PFSK-1 (cell line): ENCODE data around the gene UAP1L1.

Experiments used
- FOXP2 ChIP-seq: optimal IDR thresholded peaks from 2 replicates; pipeline ENCODE3; 2011; ENCODE audit warnings: borderline replicate concordance, control low read depth, inconsistent platforms; ENCODE audit not compliant: insufficient read depth; ENCODE audit errors: extremely low read length, extremely low read depth
- POLR2AphosphoS5 ChIP-seq: IDR thresholded peaks from 2 replicates; pipeline ENCODE4 v1.6.1; 2012; ENCODE audit warnings: low read depth, mild to moderate bottlenecking, control low read depth, low read length, moderate library complexity
- SIN3A ChIP-seq: IDR thresholded peaks from 2 replicates; pipeline ENCODE4 v1.6.1; 2012; ENCODE audit warnings: mild to moderate bottlenecking, low read length, moderate library complexity, borderline replicate concordance; ENCODE audit not compliant: insufficient read depth
- TAF1 ChIP-seq: IDR thresholded peaks from 2 replicates; pipeline ENCODE4 v1.6.1; 2012; ENCODE audit warnings: low read length, control low read depth, borderline replicate concordance; ENCODE audit not compliant: insufficient read depth
- TF ChIP-seq, protein P1 (sequence below), 2 experiments: IDR thresholded peaks; 2 replicates each; pipeline versions ENCODE4 v1.6.1 to v1.8.0; 2011 to 2012; ENCODE audit warnings: low read depth in 2 of 2, low read length in 2 of 2, control low read depth in 1 of 2, inconsistent platforms in 1 of 2, mild to moderate bottlenecking in 1 of 2, moderate library complexity in 1 of 2; ENCODE audit not compliant: insufficient read depth in 1 of 2

The UAP1L1 gene

GRCh38 chr9:137103206-137103999, 26.1 kb downstream of the UAP1L1 start:
- TF ChIP-seq FOXP2 = no peak
- TF ChIP-seq, protein P1, sequence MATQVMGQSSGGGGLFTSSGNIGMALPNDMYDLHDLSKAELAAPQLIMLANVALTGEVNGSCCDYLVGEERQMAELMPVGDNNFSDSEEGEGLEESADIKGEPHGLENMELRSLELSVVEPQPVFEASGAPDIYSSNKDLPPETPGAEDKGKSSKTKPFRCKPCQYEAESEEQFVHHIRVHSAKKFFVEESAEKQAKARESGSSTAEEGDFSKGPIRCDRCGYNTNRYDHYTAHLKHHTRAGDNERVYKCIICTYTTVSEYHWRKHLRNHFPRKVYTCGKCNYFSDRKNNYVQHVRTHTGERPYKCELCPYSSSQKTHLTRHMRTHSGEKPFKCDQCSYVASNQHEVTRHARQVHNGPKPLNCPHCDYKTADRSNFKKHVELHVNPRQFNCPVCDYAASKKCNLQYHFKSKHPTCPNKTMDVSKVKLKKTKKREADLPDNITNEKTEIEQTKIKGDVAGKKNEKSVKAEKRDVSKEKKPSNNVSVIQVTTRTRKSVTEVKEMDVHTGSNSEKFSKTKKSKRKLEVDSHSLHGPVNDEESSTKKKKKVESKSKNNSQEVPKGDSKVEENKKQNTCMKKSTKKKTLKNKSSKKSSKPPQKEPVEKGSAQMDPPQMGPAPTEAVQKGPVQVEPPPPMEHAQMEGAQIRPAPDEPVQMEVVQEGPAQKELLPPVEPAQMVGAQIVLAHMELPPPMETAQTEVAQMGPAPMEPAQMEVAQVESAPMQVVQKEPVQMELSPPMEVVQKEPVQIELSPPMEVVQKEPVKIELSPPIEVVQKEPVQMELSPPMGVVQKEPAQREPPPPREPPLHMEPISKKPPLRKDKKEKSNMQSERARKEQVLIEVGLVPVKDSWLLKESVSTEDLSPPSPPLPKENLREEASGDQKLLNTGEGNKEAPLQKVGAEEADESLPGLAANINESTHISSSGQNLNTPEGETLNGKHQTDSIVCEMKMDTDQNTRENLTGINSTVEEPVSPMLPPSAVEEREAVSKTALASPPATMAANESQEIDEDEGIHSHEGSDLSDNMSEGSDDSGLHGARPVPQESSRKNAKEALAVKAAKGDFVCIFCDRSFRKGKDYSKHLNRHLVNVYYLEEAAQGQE (IDR thresholded peaks at IDR 0.05; ENCODE audit: insufficient read depth in 1 of 2, low read depth in 2 of 2, low read length in 2 of 2) = no peak

- TF ChIP-seq SIN3A (no peak), TAF1 (no peak), FOXP2 (no peak), POLR2AphosphoS5 (no peak)
- TF ChIP-seq, protein P1 (IDR thresholded peaks at IDR 0.05; ENCODE audit: insufficient read depth in 1 of 2, low read depth in 2 of 2, low read length in 2 of 2) = no peak
Measured at GRCh38 chr9:137105814-137106661, 28.7 kb downstream of the UAP1L1 start.

DNA sequence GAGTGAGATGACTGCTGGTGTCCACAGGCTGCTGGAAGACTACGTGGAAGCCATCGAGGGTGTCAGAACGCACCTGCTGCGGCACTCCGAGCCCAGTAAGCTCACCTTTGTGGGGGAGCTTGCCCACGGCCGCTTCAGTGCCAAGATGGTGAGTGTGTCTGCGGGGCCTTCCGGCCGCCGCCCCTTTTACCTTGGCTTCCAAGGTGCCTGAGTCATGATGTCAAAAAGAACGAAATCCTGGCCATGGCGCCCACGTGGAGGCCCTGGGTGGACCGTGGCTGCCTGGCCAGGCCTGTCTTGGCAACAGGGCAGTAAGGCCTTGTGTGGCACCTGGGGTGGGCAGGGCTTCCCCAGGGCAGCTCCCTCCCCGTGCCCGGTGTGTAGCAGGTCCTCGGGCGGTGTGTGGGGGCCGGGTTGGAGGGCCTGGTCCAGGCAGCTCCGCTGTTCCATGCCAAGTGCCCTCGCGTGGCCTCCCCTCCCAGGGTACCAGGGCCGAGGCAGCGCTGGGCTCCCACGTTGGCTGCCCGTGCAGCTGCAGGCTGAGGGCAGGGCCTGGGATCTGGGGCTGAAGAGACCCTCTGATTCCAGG, 29.4 kb downstream of the UAP1L1 start:
- TF ChIP-seq FOXP2 = no peak

DNA sequence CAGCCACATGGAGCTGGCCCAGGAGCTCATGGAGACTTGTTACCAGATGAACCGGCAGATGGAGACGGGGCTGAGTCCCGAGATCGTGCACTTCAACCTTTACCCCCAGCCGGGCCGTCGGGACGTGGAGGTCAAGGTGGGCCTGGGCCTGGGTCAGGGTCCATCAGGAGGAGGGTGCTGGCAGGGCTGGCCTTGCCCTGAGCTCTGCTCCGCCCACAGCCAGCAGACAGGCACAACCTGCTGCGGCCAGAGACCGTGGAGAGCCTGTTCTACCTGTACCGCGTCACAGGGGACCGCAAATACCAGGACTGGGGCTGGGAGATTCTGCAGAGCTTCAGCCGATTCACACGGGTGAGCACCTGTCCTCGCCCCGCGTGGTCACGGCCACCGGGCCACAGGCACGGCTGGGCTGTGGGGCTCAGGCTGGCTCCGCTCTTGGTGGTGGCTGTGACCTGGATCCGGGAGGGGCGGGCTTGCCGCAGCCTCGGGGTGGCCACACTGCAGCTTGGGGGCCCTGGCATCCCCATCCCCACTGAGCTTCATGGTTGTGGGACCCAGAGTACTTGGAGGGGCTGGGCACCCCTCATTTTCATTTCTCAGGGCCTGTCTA, 30.1 kb downstream of the UAP1L1 start:
- TF ChIP-seq POLR2AphosphoS5 (no peak), SIN3A (no peak)

GRCh38 chr9:137107982-137108381, 30.7 kb downstream of the UAP1L1 start:
- TF ChIP-seq SIN3A (no peak), FOXP2 (no peak), POLR2AphosphoS5 (no peak), TAF1 (no peak)
- TF ChIP-seq, protein P1 (IDR thresholded peaks at IDR 0.05; ENCODE audit: insufficient read depth in 1 of 2, low read depth in 2 of 2, low read length in 2 of 2) = no peak

DNA sequence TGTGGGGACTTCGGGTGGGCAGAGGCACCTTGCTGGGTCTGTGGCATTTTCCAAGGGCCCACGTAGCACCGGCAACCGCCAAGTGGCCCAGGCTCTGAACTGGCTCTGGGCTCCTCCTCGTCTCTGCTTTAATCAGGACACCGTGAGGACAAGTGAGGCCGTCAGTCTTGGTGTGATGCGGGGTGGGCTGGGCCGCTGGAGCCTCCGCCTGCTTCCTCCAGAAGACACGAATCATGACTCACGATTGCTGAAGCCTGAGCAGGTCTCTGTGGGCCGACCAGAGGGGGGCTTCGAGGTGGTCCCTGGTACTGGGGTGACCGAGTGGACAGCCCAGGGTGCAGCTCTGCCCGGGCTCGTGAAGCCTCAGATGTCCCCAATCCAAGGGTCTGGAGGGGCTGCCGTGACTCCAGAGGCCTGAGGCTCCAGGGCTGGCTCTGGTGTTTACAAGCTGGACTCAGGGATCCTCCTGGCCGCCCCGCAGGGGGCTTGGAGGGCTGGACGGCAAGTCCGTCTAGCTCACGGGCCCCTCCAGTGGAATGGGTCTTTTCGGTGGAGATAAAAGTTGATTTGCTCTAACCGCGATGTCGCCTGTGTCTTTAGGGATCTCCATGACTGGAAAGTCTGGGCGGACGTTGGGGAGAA, 31.4 kb downstream of the UAP1L1 start:
- no peak for TF ChIP-seq FOXP2
- TF ChIP-seq TAF1 = no peak
- TF ChIP-seq, protein P1 (IDR thresholded peaks at IDR 0.05; ENCODE audit: insufficient read depth in 1 of 2, low read depth in 2 of 2, low read length in 2 of 2) = no peak
- no peak for TF ChIP-seq SIN3A
- TF ChIP-seq POLR2AphosphoS5 = no peak
